Neuronal stem cell (in vitro differentiated cells): ENCODE results near the gene GSE1.

Experiments
- DNase-seq: peaks from one replicate; pipeline ENCODE4 v3.0.0-alpha.2; 2013; ENCODE audit warnings: low spot score
- H2AFZ ChIP-seq: one replicate; pipeline ENCODE4 v1.6.1; 2013; ENCODE audit warnings: mild to moderate bottlenecking, low read length, inconsistent platforms
- H2AK5ac ChIP-seq: 2 replicates; pipeline ENCODE4 v1.6.1; 2013; ENCODE audit warnings: low read depth, mild to moderate bottlenecking, inconsistent platforms, low read length, moderate library complexity, mixed read lengths
- H2BK120ac ChIP-seq: 2 replicates; pipeline ENCODE4 v1.6.1; 2013; ENCODE audit warnings: low read depth, mild to moderate bottlenecking, inconsistent platforms, low read length, moderate library complexity, mixed read lengths
- H2BK12ac ChIP-seq: one replicate; pipeline ENCODE4 v1.6.1; 2013; ENCODE audit warnings: low read length, inconsistent platforms
- H2BK15ac ChIP-seq: 2 replicates; pipeline ENCODE4 v1.6.1; 2013; ENCODE audit warnings: mild to moderate bottlenecking, low read length, inconsistent platforms, mixed read lengths
- H2BK5ac ChIP-seq: one replicate; pipeline ENCODE4 v1.6.1; 2013; ENCODE audit warnings: inconsistent platforms, mild to moderate bottlenecking, low read length, moderate library complexity
- H3K14ac ChIP-seq: one replicate; pipeline ENCODE4 v1.6.1; 2013; ENCODE audit warnings: low read length, inconsistent platforms
- H3K18ac ChIP-seq: 2 replicates; pipeline ENCODE4 v1.6.1; 2013; ENCODE audit warnings: low read length, inconsistent platforms
- H3K23ac ChIP-seq: 2 replicates; pipeline ENCODE4 v1.6.1; 2013; ENCODE audit warnings: low read depth, mild to moderate bottlenecking, mixed read lengths, low read length, inconsistent platforms; ENCODE audit not compliant: poor library complexity
- H3K27ac ChIP-seq: replicated peaks from 3 replicates; pipeline ENCODE4 v1.5.1; 2013; ENCODE audit warnings: low read length, inconsistent platforms
- H3K27me3 ChIP-seq, 3 experiments: 2 replicates each; pipeline ENCODE4 v1.6.1; 2013; ENCODE audit warnings: low read length in 3 of 3, mild to moderate bottlenecking in 2 of 3, inconsistent platforms in 1 of 3, low read depth in 1 of 3, mixed read lengths in 1 of 3, moderate library complexity in 1 of 3; ENCODE audit not compliant: control insufficient read depth in 3 of 3, insufficient read depth in 3 of 3
- H3K36me3 ChIP-seq, 2 donors: replicated peaks in 1 of 2; 2 replicates each; pipeline ENCODE4 v1.6.1; 2013; ENCODE audit warnings: low read length in 2 of 2; ENCODE audit not compliant: control insufficient read depth in 2 of 2, insufficient read depth in 2 of 2
- H3K4ac ChIP-seq: 2 replicates; pipeline ENCODE4 v1.6.1; 2013; ENCODE audit warnings: inconsistent platforms, mild to moderate bottlenecking, low read length, moderate library complexity
- H3K4me1 ChIP-seq, 2 donors: 1 replicate in 1 of 2; 2 replicates in 1 of 2; pipeline ENCODE4 v1.6.1; 2013; ENCODE audit warnings: low read length in 2 of 2, low read depth in 1 of 2; ENCODE audit not compliant: control insufficient read depth in 2 of 2, insufficient read depth in 1 of 2
- H3K4me2 ChIP-seq: one replicate; pipeline ENCODE4 v1.6.1; 2013; ENCODE audit warnings: mild to moderate bottlenecking, low read length, inconsistent platforms; ENCODE audit not compliant: insufficient read depth, poor library complexity, severe bottlenecking
- H3K4me3 ChIP-seq, 2 donors: 2 replicates each; pipeline ENCODE4 v1.5.1; 2013; ENCODE audit warnings: low read length in 2 of 2, mild to moderate bottlenecking in 2 of 2, inconsistent platforms in 1 of 2, moderate library complexity in 1 of 2
- H3K79me1 ChIP-seq: one replicate; pipeline ENCODE4 v1.6.1; 2013; ENCODE audit warnings: low read depth, mild to moderate bottlenecking, inconsistent platforms, low read length, moderate library complexity
- H3K9ac ChIP-seq: one replicate; pipeline ENCODE4 v1.6.1; 2013; ENCODE audit warnings: mild to moderate bottlenecking, low read depth, low read length, inconsistent platforms; ENCODE audit not compliant: poor library complexity
- H3K9me3 ChIP-seq, 2 donors: replicated peaks in 1 of 2; 2 replicates each; pipeline versions ENCODE3 to v1.6.1; 2013; ENCODE audit warnings: low read length in 2 of 2, mild to moderate bottlenecking in 2 of 2, inconsistent platforms in 1 of 2, low read depth in 1 of 2, mixed read lengths in 1 of 2, moderate library complexity in 1 of 2; ENCODE audit not compliant: control insufficient read depth in 2 of 2, insufficient read depth in 1 of 2
- H4K8ac ChIP-seq: one replicate; pipeline ENCODE4 v1.6.1; 2013; ENCODE audit warnings: low read depth, mild to moderate bottlenecking, inconsistent platforms, low read length, moderate library complexity
- H4K91ac ChIP-seq: one replicate; pipeline ENCODE4 v1.6.1; 2013; ENCODE audit warnings: low read length, low read depth, mild to moderate bottlenecking, inconsistent platforms; ENCODE audit not compliant: poor library complexity
- WGBS, 2 donors: extraction: QIAGEN DNeasy Blood & Tissue Kit; methylation state at CpG; one replicate each; pipeline ENCODE4 v1.1.7; 2013; ENCODE audit warnings: missing lambda C conversion rate in 2 of 2, mixed read lengths in 1 of 2; ENCODE audit not compliant: insufficient read length in 2 of 2, insufficient replicate concordance in 1 of 2; ENCODE audit errors: extremely low coverage in 2 of 2; 5-methylcytosine and 5-hydroxymethylcytosine counted together

GSE1 gene

DNA sequence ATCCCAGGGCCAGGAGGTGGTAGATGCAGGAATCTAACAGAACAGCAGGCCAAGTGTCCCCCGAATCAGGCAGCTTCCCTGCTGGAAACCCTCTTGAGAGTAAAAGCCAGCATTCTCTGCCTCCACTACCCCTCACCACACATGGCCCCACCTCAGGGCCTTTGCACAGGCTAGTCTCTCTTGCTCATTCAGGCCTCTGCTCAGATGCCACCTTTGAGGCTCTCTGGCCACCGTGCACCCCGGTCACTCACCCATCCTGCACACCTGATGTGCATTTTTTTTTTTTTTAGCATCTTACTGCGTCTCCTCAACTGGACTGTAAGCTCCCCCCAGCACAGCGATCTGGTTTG, 34.5 kb upstream of the GSE1 start:
- no peak overlapping the region for H2AFZ ChIP-seq
- H3K4me2 ChIP-seq, result no peak overlapping the region
- peak overlapping the region; percentile 72 for H2BK5ac ChIP-seq
- H3K23ac ChIP-seq, result no peak overlapping the region
- H3K36me3 ChIP-seq, result no peaks in the 10 kb centered on the region
- H2BK120ac ChIP-seq, result peak overlapping the region; percentile 78
- H2BK12ac ChIP-seq, result peak overlapping the region; percentile 2
- peak overlapping the region; percentile 73 for H3K18ac ChIP-seq
- H3K4ac ChIP-seq, result no peak overlapping the region
- no CpG with 5 or more reads among the region's 5 CpGs for WGBS, 2 donors
- H2BK15ac ChIP-seq, result no peak overlapping the region
- H3K14ac ChIP-seq, result no peak overlapping the region
- no peaks in the 10 kb centered on the region for H3K79me1 ChIP-seq
- H3K4me3 ChIP-seq, result no peak overlapping the region
- H4K8ac ChIP-seq, result no peak overlapping the region
- peaks cover 2 to 4% of the 10 kb centered on the region in 2 donors for H3K9me3 ChIP-seq
- no peak overlapping the region for H4K91ac ChIP-seq
- no peak for DNase-seq
- no peak overlapping the region for H3K27ac ChIP-seq
- peaks cover 56 to 96% of the 10 kb centered on the region in 2 donors for H3K4me1 ChIP-seq
- peaks cover 0 to 17% (median 0%) of the 10 kb centered on the region in 3 experiments for H3K27me3 ChIP-seq
- H2AK5ac ChIP-seq, result peak overlapping the region; percentile 86
- H3K9ac ChIP-seq, result no peak overlapping the region

DNA sequence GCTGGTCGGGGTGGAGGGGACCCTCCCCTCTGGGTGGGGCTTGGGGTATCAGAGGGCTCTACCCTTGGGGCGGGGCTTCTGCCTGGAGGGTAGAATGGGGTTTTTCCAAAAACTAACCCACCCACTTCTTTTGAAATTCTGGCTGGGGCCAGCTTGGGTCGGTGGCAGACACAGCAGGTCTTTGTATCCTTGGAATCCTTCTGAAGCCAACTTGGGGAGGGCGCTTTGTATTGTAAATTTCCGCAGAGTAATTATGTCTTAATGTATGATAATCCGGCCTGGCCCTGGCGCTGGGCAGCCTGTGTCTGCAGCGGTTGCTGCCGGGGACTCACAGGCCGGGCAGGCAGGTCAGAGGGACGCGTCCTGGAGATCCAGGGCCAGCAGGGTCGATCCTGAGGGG, 33.9 kb upstream of the GSE1 start:
- no peak overlapping the region for H2BK120ac ChIP-seq
- no peak overlapping the region for H3K9ac ChIP-seq
- no peak overlapping the region for H4K91ac ChIP-seq
- no peaks in the 10 kb centered on the region for H3K79me1 ChIP-seq
- no CpG with 5 or more reads among the region's 13 CpGs for WGBS, 2 donors
- no peak overlapping the region for H4K8ac ChIP-seq
- peak overlapping the region; percentile 40 for H3K4me2 ChIP-seq
- no peak overlapping the region for H3K4ac ChIP-seq
- H3K27me3 ChIP-seq, result peaks cover 0 to 19% (median 0%) of the 10 kb centered on the region in 3 experiments
- peaks cover 2 to 4% of the 10 kb centered on the region in 2 donors for H3K9me3 ChIP-seq
- H2BK15ac ChIP-seq, result no peak overlapping the region
- no peaks in the 10 kb centered on the region for H3K36me3 ChIP-seq
- no peak overlapping the region for H3K23ac ChIP-seq
- peaks cover 59 to 96% of the 10 kb centered on the region in 2 donors for H3K4me1 ChIP-seq
- H3K4me3 ChIP-seq, result peak overlapping the region in 1 of 2 donors; percentile 20
- H2AK5ac ChIP-seq, result peak overlapping the region; percentile 86
- no peak overlapping the region for H3K14ac ChIP-seq
- H3K27ac ChIP-seq, result no peak overlapping the region
- no peak overlapping the region for H3K18ac ChIP-seq
- no peak overlapping the region for H2BK12ac ChIP-seq
- H2AFZ ChIP-seq, result no peak overlapping the region
- H2BK5ac ChIP-seq, result no peak overlapping the region
- peak; percentile 79 for DNase-seq

DNA sequence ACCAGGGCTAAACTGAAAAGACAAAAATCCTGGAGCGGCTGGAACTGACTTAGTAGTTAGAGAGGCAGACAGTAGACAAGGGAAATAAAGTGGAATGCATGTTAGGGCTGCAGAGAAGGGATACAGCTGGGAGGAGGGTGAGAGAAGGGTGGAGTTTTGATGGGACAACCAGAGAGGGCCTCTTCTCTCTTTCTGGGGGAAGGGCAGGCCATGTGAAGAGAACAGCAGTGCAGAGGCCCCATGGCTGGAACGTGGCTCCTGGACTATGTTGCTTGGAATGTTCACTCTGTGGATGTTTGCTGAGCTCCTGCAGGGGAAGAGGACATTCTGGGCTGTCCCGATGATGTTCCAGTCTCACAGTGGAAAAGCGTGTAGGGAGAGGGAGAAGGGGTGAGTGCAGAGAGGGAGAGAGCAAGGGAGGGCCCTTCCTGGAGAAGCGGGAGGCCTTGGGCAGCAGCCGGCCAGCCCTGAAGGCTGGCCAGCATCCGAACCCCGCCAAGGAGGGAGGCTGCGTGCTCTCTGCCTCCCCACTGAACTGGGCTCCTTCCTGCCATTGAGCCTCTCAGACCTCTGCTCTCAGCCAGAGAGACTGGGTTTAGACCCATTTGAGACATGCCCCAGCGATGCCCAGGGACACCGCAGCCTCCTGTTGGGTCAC, 33.1 kb upstream of the GSE1 start:
- H4K91ac ChIP-seq, result no peak overlapping the region
- H3K23ac ChIP-seq, result peak overlapping the region; percentile 13
- no peak overlapping the region for H3K14ac ChIP-seq
- peak overlapping the region; percentile 51 for H3K9ac ChIP-seq
- peak overlapping the region; percentile 52 for H2BK12ac ChIP-seq
- H2BK120ac ChIP-seq, result no peak overlapping the region
- H3K9me3 ChIP-seq, result peaks cover 2 to 4% of the 10 kb centered on the region in 2 donors
- H3K4ac ChIP-seq, result no peak overlapping the region
- peak overlapping the region in 1 of 2 donors; percentile 20 for H3K4me3 ChIP-seq
- H3K27ac ChIP-seq, result no peak overlapping the region
- DNase-seq, result no peak
- H2AFZ ChIP-seq, result no peak overlapping the region
- H2BK15ac ChIP-seq, result peak overlapping the region; percentile 42
- no peak overlapping the region for H3K4me2 ChIP-seq
- H3K79me1 ChIP-seq, result no peaks in the 10 kb centered on the region
- no peak overlapping the region for H2BK5ac ChIP-seq
- H2AK5ac ChIP-seq, result peak overlapping the region; percentile 64
- H3K36me3 ChIP-seq, result no peaks in the 10 kb centered on the region
- no peak overlapping the region for H4K8ac ChIP-seq
- H3K18ac ChIP-seq, result peak overlapping the region; percentile 6
- H3K27me3 ChIP-seq, result peaks cover 0 to 26% (median 0%) of the 10 kb centered on the region in 3 experiments
- peaks cover 60 to 97% of the 10 kb centered on the region in 2 donors for H3K4me1 ChIP-seq
- no CpG with 5 or more reads among the region's 11 CpGs for WGBS, 2 donors

DNA sequence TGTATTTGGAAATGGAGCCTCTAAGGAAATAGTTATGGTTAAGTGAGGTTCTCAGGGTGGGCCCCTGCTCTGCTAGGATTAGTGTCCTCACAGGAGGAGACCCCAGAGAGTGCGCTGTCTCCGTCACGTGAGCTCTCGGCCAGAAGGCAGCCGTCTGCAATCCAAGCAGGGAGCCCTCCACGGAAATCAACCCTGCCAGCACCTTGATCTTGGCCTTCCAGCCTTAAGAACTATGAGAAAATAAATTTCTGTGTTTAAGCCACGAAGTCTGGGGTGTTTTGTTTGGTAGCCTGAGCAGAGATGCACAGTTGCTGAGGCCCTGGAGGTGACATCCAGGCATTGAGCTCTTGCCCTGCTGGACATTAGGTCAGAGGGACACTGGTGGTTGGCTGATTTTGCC, 32.4 kb upstream of the GSE1 start:
- H3K18ac ChIP-seq, result no peak overlapping the region
- no peak overlapping the region for H2BK12ac ChIP-seq
- no peak overlapping the region for H3K4me2 ChIP-seq
- no peak overlapping the region for H3K23ac ChIP-seq
- no peak overlapping the region for H2BK5ac ChIP-seq
- WGBS, 2 donors, result no CpG with 5 or more reads among the region's 7 CpGs
- peaks cover 2 to 4% of the 10 kb centered on the region in 2 donors for H3K9me3 ChIP-seq
- H3K4me1 ChIP-seq, result peaks cover 57 to 96% of the 10 kb centered on the region in 2 donors
- H3K4me3 ChIP-seq, result no peak overlapping the region
- no peak overlapping the region for H3K27ac ChIP-seq
- no peaks in the 10 kb centered on the region for H3K36me3 ChIP-seq
- H4K91ac ChIP-seq, result no peak overlapping the region
- peak overlapping the region; percentile 61 for H2AK5ac ChIP-seq
- H2BK120ac ChIP-seq, result no peak overlapping the region
- H3K79me1 ChIP-seq, result no peaks in the 10 kb centered on the region
- no peak overlapping the region for H3K4ac ChIP-seq
- no peak for DNase-seq
- H4K8ac ChIP-seq, result no peak overlapping the region
- no peak overlapping the region for H2BK15ac ChIP-seq
- H3K9ac ChIP-seq, result no peak overlapping the region
- no peak overlapping the region for H2AFZ ChIP-seq
- H3K14ac ChIP-seq, result no peak overlapping the region
- H3K27me3 ChIP-seq, result peaks cover 0 to 32% (median 0%) of the 10 kb centered on the region in 3 experiments
